Peyer's patch (tissue), 4 donors: ENCODE data around the gene PRKCH. TPM values are rescaled to one million over a fixed set of nuclear protein-coding genes. Genes with fewer than 3 reads are reported as not detected.

Experiments
- DNase-seq, 3 donors: peaks; one replicate each; pipeline ENCODE4 v3.0.0-alpha.2; 2017 to 2019
- H3K27ac ChIP-seq, 4 donors: fragments of 200-600 bp; sonication (generic); one replicate each; pipeline ENCODE4 v1.5.1; 2016 to 2019
- H3K27me3 ChIP-seq, 2 donors: fragments of 200-600 bp; sonication (generic); one replicate each; pipeline ENCODE4 v1.5.1; 2019
- H3K36me3 ChIP-seq, 3 donors: fragments of 200-600 bp; sonication (generic); one replicate each; pipeline ENCODE4 v1.5.1; 2016 to 2019
- H3K4me1 ChIP-seq, 4 donors: fragments of 200-600 bp; sonication (generic); one replicate each; pipeline ENCODE4 v1.5.1; 2016 to 2019
- H3K4me3 ChIP-seq, 4 donors: fragments of 200-600 bp; sonication (generic); 1 replicate in 3 of 4; 2 replicates in 1 of 4; pipeline ENCODE4 v1.5.1; 2016 to 2019; ENCODE audit warnings: mild to moderate bottlenecking in 1 of 4
- H3K9me3 ChIP-seq, 4 donors: fragments of 200-600 bp; sonication (generic); one replicate each; pipeline ENCODE4 v1.5.1; 2016 to 2019; ENCODE audit warnings: mild to moderate bottlenecking in 1 of 4
- CTCF ChIP-seq, 6 experiments: fragments of 450-650 bp in 4 of 6; fragments of 200-600 bp in 2 of 6; sonication (generic) in 1 of 6; IDR thresholded peaks; one replicate each; pipeline ENCODE4 v1.5.1; 2017 to 2019; ENCODE audit warnings: antibody characterized with exemption in 6 of 6, mild to moderate bottlenecking in 3 of 6, moderate library complexity in 1 of 6
- POLR2A ChIP-seq, 2 donors: fragments of 450-650 bp; IDR thresholded peaks; one replicate each; pipeline ENCODE4 v1.5.1; 2017; ENCODE audit warnings: antibody characterized with exemption in 2 of 2, mild to moderate bottlenecking in 2 of 2, moderate library complexity in 2 of 2
- total RNA-seq, 4 donors: library from RNA; depleted of rRNA; stranded (reverse); fragments of >200 nt; gene quantifications; one replicate each; pipeline ENCODE4 v1.1.0, GENCODE V29; 2016

The PRKCH gene
- total RNA-seq, 4 donors from 2014 or later: 32.5 to 64.2 (median 53.0) TPM

DNA sequence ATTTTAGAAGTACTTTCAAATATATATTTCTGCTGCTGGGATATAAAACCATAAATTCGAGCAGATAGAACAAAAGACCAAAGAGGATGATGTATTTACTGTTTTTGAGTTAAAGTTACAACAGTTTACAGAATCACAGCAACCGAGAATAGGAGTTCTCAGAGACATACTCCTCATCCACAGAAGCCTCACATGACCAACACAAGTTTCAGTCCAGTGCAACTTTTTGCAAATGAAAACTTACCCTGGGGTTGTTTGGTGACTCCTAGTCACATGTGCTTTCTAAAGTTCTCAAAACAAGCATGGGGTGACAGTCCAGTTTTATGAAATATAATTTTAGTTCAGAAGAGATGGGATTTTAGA, 117.1 kb downstream of the PRKCH start:
- no peak for DNase-seq
- H3K4me1 ChIP-seq: peaks cover 0 to 22% (median 2%) of the 10 kb centered on the region in 4 donors
- no peaks in the 10 kb centered on the region for H3K36me3 ChIP-seq
- no peaks in the 10 kb centered on the region for H3K9me3 ChIP-seq
- no peak overlapping the region for H3K4me3 ChIP-seq
- H3K27ac ChIP-seq: peak overlapping the region in 3 of 4 donors; percentile 16 to 65 (median 17)
- TF ChIP-seq CTCF (IDR thresholded peaks at IDR 0.05): no peak
- TF ChIP-seq POLR2A (IDR thresholded peaks at IDR 0.05): no peak
- no peaks in the 10 kb centered on the region for H3K27me3 ChIP-seq

DNA sequence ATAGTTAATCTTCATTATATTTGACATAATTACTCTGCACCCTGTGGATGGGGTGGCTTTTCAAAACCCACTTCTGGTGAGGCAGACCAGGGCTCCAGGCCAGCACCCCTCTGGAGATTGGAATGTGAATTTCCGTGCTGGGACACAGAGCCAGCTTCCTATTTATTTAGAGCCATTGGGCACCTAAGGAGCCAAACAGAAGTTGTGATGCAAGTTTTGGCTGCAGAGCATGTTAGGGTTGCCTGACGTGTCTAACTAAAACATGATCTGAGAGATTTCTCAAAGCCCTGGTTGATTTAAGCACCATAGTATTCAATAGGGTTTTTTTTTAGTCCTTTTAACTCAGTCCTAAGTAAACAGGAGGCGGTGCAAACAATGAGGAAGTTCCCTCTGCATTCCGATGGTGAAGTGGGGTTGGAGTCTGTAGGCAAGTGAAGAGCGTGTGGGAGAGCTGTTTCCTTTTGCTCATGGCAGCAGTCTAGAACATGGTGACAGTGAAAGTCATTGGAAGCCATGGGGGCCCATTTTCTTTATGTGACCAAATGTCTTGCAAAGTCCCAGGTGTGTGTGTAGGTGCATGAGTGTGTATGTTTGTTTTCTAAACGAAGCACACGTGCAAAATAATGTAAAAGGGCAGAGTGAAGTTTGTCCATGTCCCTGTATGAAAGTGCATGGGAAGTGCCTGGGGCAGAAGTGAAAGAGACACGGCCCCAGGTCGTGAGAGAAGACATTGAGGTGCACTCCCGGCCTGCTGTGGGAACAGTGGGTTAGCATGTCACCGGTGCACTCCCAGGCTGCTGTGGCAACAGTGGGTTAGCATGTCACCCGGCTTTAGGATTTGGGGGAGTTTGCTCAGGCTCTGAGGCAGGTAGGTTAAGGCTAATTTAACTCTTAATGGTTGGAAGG, 117.7 kb downstream of the PRKCH start:
- peak overlapping the region; percentile 11 to 65 (median 16) for H3K27ac ChIP-seq
- H3K4me1 ChIP-seq: peaks cover 0 to 22% (median 2%) of the 10 kb centered on the region in 4 donors
- no peaks in the 10 kb centered on the region for H3K27me3 ChIP-seq
- TF ChIP-seq CTCF (IDR thresholded peaks at IDR 0.05) (no peak), POLR2A (IDR thresholded peaks at IDR 0.05) (no peak)
- DNase-seq: peak in 1 of 3 donors; percentile 61
- no peak overlapping the region for H3K4me3 ChIP-seq
- no peaks in the 10 kb centered on the region for H3K36me3 ChIP-seq
- no peaks in the 10 kb centered on the region for H3K9me3 ChIP-seq

DNA sequence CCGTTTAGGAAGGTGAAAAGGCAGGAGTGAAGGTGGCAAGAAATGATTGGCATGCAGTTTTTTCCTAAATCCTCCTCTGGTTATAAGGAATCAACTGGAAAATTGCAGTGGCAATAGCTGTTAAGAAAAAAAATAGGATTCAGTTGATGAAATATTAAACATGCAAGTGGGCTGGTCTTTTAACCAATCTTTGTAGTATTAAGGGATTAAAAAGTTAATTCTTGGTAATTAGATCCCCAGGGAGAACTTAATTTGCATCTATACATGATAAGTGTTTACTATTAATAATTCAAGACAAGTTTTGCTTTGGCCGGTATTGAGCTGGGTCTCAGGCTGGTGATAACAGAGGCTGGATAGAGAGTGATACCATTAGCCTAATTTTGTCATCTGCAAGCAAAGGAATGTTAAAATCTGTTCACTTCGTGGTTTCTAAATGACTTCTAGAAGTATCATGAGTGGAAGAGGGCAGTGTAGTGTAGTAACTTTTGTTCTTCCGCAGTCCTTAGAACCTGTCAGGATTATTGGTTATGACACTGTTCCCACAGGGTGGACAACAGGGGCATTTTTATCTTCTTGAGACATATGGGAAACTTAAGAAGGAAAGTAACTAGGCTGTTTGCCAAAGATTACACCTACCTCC, 118.5 kb downstream of the PRKCH start:
- Histone ChIP-seq H3K4me3 (no peak overlapping the region), H3K27ac (peak overlapping the region; percentile 11 to 65 (median 16))

DNA sequence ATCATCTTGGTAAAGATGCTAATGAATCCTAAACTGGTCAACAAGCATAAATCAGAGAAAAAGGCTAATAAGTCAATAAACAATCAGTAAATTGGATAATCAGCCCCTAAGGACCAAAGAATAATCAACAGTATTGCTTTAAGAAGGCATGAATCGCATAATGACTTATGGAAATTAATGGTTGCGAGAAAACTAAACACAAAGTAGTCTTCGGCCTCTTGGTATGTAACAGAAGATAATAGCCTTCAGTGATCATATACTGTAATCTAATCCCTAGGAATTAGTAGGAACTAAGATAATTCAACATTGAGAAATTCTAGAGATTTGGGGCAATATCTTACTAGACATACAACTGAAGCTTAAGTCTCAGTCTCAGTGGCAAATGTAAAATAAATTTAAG, 122.1 kb downstream of the PRKCH start:
- H3K27ac ChIP-seq: no peak overlapping the region
- H3K36me3 ChIP-seq: no peaks in the 10 kb centered on the region
- DNase-seq: no peak
- H3K27me3 ChIP-seq: no peaks in the 10 kb centered on the region
- peaks cover 0 to 14% (median 2%) of the 10 kb centered on the region in 4 donors for H3K4me1 ChIP-seq
- TF ChIP-seq CTCF (IDR thresholded peaks at IDR 0.05) (no peak), POLR2A (IDR thresholded peaks at IDR 0.05) (no peak)
- no peaks in the 10 kb centered on the region for H3K9me3 ChIP-seq
- H3K4me3 ChIP-seq: no peak overlapping the region

More for the DNA sequence above, 118.5 kb downstream of the PRKCH start:
- DNase-seq: no peak
- no peaks in the 10 kb centered on the region for H3K27me3 ChIP-seq
- H3K9me3 ChIP-seq: no peaks in the 10 kb centered on the region
- no peaks in the 10 kb centered on the region for H3K36me3 ChIP-seq
- H3K4me1 ChIP-seq: peaks cover 0 to 22% (median 2%) of the 10 kb centered on the region in 4 donors
- no peak for TF ChIP-seq CTCF (IDR thresholded peaks at IDR 0.05)
- TF ChIP-seq POLR2A (IDR thresholded peaks at IDR 0.05): no peak

GRCh38 chr14:61444215-61444768, 122.9 kb downstream of the PRKCH start:
- TF ChIP-seq CTCF (IDR thresholded peaks at IDR 0.05): no peak
- no peak for TF ChIP-seq POLR2A (IDR thresholded peaks at IDR 0.05)
- H3K27me3 ChIP-seq: no peaks in the 10 kb centered on the region
- H3K4me1 ChIP-seq: peaks cover 0 to 8% (median 2%) of the 10 kb centered on the region in 4 donors
- H3K4me3 ChIP-seq: no peak overlapping the region
- no peak overlapping the region for H3K27ac ChIP-seq
- DNase-seq: peak in 2 of 3 donors; percentile 49 to 83
- no peaks in the 10 kb centered on the region for H3K9me3 ChIP-seq
- H3K36me3 ChIP-seq: no peaks in the 10 kb centered on the region
